HepG2 (cell line): ENCODE results near the gene SLC16A11. TPM values are rescaled to one million over a fixed set of nuclear protein-coding genes. Genes with fewer than 3 reads are reported as not detected.

Source experiments
- AHDC1 ChIP-seq: sonication (generic); formaldehyde crosslinking; IDR thresholded peaks from 2 replicates; pipeline ENCODE4 v1.5.1; 2020; ENCODE audit warnings: mild to moderate bottlenecking, missing genetic modification reagents, borderline replicate concordance
- CREB3 ChIP-seq: sonication (generic); formaldehyde crosslinking; IDR thresholded peaks from 2 replicates; pipeline ENCODE4 v1.5.0; 2020; ENCODE audit warnings: missing genetic modification reagents
- ELF3 ChIP-seq: IDR thresholded peaks from 2 replicates; pipeline ENCODE4 v1.6.1; 2016; ENCODE audit warnings: missing genetic modification reagents, missing compliant biosample characterization
- KLF12 ChIP-seq: sonication (generic); formaldehyde crosslinking; IDR thresholded peaks from 2 replicates; pipeline ENCODE4 v1.4.0; 2020; ENCODE audit warnings: missing genetic modification reagents, borderline replicate concordance
- MAZ ChIP-seq, 2 experiments: sonication (generic) in 1 of 2; formaldehyde crosslinking in 1 of 2; IDR thresholded peaks; 2 replicates each; pipeline versions ENCODE4 v1.5.0 to v1.6.1; 2012 to 2020; ENCODE audit warnings: low read depth in 2 of 2, mild to moderate bottlenecking in 2 of 2, borderline replicate concordance in 1 of 2, improper control_type of control experiment in 1 of 2, low read length in 1 of 2, missing genetic modification reagents in 1 of 2, moderate library complexity in 1 of 2
- NFIB ChIP-seq: sonication (generic); formaldehyde crosslinking; IDR thresholded peaks from 2 replicates; pipeline ENCODE4 v1.9.0; 2021; ENCODE audit warnings: missing genetic modification reagents, mild to moderate bottlenecking, borderline replicate concordance
- PAXIP1 ChIP-seq: sonication (generic); formaldehyde crosslinking; conservative IDR thresholded peaks from 2 replicates; pipeline ENCODE4 v1.4.0; 2020; ENCODE audit warnings: mild to moderate bottlenecking, missing genetic modification reagents, moderate library complexity
- SOX5 ChIP-seq: IDR thresholded peaks from 2 replicates; pipeline ENCODE4 v1.6.1; 2016; ENCODE audit warnings: borderline replicate concordance
- TARDBP ChIP-seq: sonication (generic); formaldehyde crosslinking; IDR thresholded peaks from 2 replicates; pipeline ENCODE4 v1.8.0; 2022; ENCODE audit warnings: mild to moderate bottlenecking, missing genetic modification reagents
- ZBTB20 ChIP-seq: sonication (generic); formaldehyde crosslinking; IDR thresholded peaks from 2 replicates; pipeline ENCODE4 v1.8.1; 2023; ENCODE audit warnings: missing genetic modification reagents, low read depth, mild to moderate bottlenecking, borderline replicate concordance
- ZNF138 ChIP-seq: sonication (generic); formaldehyde crosslinking; IDR thresholded peaks from 2 replicates; pipeline ENCODE4 v1.5.0; 2020; ENCODE audit warnings: mild to moderate bottlenecking, low read depth, missing genetic modification reagents
- ZNF362 ChIP-seq: sonication (generic); formaldehyde crosslinking; IDR thresholded peaks from 2 replicates; pipeline ENCODE4 v1.4.0; 2020; ENCODE audit warnings: missing genetic modification reagents, mild to moderate bottlenecking, borderline replicate concordance
- ZNF432 ChIP-seq: sonication (generic); formaldehyde crosslinking; IDR thresholded peaks from 2 replicates; pipeline ENCODE4 v1.5.0; 2020; ENCODE audit warnings: missing genetic modification reagents, mild to moderate bottlenecking, borderline replicate concordance
- ZNF580 ChIP-seq: IDR thresholded peaks from 2 replicates; pipeline ENCODE4 v1.6.1; 2016; ENCODE audit warnings: low read depth, borderline replicate concordance
- ZNF724P ChIP-seq: sonication (generic); formaldehyde crosslinking; IDR thresholded peaks from 2 replicates; pipeline ENCODE4 v1.8.0; 2022; ENCODE audit warnings: missing genetic modification reagents, borderline replicate concordance
- ZNF781 ChIP-seq: sonication (generic); formaldehyde crosslinking; IDR thresholded peaks from 2 replicates; pipeline ENCODE4 v1.5.1; 2020; ENCODE audit warnings: borderline replicate concordance, mild to moderate bottlenecking, missing genetic modification reagents; ENCODE audit errors: not compliant biosample characterization
- polyA plus RNA-seq, 8 experiments: library from polyadenylated mRNA; depleted of rRNA in 3 of 8; stranded (reverse) in 7 of 8; unstranded in 1 of 8; fragments of >200 nt; fragmentation: Illumina TruSeq in 4 of 8; extraction: Trizol in 4 of 8; gene quantifications; 2 replicates each; pipeline versions ENCODE4 v1.2.1 to v1.2.3, GENCODE V29; 2011 to 2016; ENCODE audit warnings: low read depth in 4 of 8, missing spikeins in 1 of 8, mixed read lengths in 1 of 8; ENCODE audit not compliant: insufficient read depth in 1 of 8
- total RNA-seq, 5 experiments: library from RNA; depleted of rRNA; stranded (reverse); fragments of >200 nt; fragmentation: Illumina TruSeq; extraction: Trizol; gene quantifications; 2 replicates each; pipeline ENCODE4 v1.2.3, GENCODE V29; 2016; ENCODE audit warnings: low read depth in 1 of 5

Gene SLC16A11
- total and polyA plus RNA-seq, 2 of the 13 experiments (the other 11 are each of a cell fraction or from before 2014, with no cell fraction given), result not detected

- TF ChIP-seq PAXIP1, result no peak
- no peak for TF ChIP-seq ZNF138 (CRISPR knock-in tag)
- TF ChIP-seq ZBTB20 (CRISPR knock-in tag), result no peak
- peak; percentile 41; the same call in 1 of the 2 replicates for TF ChIP-seq ZNF362 (CRISPR knock-in tag)
- no peak for TF ChIP-seq ZNF724P (CRISPR knock-in tag)
- TF ChIP-seq AHDC1 (CRISPR knock-in tag), result no peak
- no peak for TF ChIP-seq KLF12 (CRISPR knock-in tag)
- TF ChIP-seq ZNF781 (CRISPR knock-in tag), result no peak
- no peak for TF ChIP-seq ZNF432 (CRISPR knock-in tag)
- TF ChIP-seq ZNF580, result no peak
- TF ChIP-seq SOX5, result no peak
- no peak for TF ChIP-seq CREB3 (CRISPR knock-in tag)
- TF ChIP-seq TARDBP (CRISPR knock-in tag), result no peak
- 0 out of 2 replicates have a peak, but pooled peaks have one; percentile 45 for TF ChIP-seq MAZ (IDR thresholded peaks at IDR 0.05; ENCODE audit: borderline replicate concordance, low read depth, low read length)
- TF ChIP-seq MAZ (CRISPR knock-in tag; IDR thresholded peaks at IDR 0.05; ENCODE audit: low read depth), result no peak
- no peak for TF ChIP-seq NFIB (CRISPR knock-in tag)
- no peak for TF ChIP-seq ELF3 (CRISPR knock-in tag)
Observed at GRCh38 chr17:7019839-7020519, 23.9 kb downstream of the SLC16A11 start (continued).
